Prostate gland (tissue), 2 donors: Measurements from ENCODE around the gene THAP7.

Experiments
- POLR2A ChIP-seq: fragments of 450-650 bp; IDR thresholded peaks from one replicate; pipeline ENCODE4 v1.6.1; 2016; ENCODE audit warnings: antibody characterized with exemption, mild to moderate bottlenecking
- POLR2AphosphoS5 ChIP-seq: sonication (generic); formaldehyde crosslinking; IDR thresholded peaks from one replicate; pipeline ENCODE4 v1.6.1; 2017; ENCODE audit warnings: antibody characterized with exemption
- TF ChIP-seq, protein P1 (sequence below), 4 experiments: fragments of 200-600 bp in 2 of 4; fragments of 450-650 bp in 2 of 4; sonication (generic) in 2 of 4; IDR thresholded peaks; 1 replicate in 3 of 4; 2 replicates in 1 of 4; pipeline ENCODE4 v1.5.1; 2016 to 2019; ENCODE audit warnings: antibody characterized with exemption in 4 of 4, mild to moderate bottlenecking in 2 of 4, moderate library complexity in 2 of 4

DNA sequence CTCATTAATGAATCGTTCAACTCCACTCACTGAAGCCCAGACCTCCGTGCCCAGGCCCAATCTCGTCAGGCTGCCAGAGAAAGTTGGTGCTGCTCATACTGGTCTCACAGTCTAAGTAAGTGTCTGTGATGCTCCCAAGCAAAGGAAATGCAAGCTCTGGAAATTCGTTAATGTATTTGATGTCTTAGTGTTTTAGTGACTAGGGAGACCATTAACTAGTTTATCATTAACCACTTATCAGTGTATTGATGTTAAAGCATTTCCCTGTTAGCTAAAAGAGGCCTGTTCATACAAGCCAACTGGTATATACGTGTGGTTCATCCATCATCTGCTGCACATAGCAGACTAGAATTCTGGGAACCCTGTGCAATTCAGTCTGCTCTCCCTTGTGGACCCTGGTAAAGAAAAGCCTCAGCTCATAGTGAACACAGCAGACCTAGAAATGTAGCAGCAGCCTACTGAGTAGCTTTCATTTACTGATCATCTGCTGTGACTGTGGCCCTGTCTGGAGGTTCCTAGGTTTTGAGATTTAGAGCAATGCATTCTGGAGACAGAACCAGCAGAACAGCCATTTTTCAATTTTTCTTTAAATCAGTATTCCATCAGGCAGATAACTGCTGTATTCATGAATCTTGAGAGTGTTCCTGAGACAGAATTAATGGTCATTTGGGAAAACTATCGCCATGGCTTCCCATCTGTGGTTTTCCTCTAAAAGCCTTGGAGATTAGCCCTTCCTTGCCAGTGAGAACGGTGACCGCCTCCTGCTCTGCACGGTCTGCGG lies 50.6 kb downstream of the THAP7 start:
- TF ChIP-seq, protein P1, sequence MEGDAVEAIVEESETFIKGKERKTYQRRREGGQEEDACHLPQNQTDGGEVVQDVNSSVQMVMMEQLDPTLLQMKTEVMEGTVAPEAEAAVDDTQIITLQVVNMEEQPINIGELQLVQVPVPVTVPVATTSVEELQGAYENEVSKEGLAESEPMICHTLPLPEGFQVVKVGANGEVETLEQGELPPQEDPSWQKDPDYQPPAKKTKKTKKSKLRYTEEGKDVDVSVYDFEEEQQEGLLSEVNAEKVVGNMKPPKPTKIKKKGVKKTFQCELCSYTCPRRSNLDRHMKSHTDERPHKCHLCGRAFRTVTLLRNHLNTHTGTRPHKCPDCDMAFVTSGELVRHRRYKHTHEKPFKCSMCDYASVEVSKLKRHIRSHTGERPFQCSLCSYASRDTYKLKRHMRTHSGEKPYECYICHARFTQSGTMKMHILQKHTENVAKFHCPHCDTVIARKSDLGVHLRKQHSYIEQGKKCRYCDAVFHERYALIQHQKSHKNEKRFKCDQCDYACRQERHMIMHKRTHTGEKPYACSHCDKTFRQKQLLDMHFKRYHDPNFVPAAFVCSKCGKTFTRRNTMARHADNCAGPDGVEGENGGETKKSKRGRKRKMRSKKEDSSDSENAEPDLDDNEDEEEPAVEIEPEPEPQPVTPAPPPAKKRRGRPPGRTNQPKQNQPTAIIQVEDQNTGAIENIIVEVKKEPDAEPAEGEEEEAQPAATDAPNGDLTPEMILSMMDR (IDR thresholded peaks at IDR 0.05) = no peak
- no peak for TF ChIP-seq POLR2AphosphoS5
- TF ChIP-seq POLR2A = no peak
